ENCODE measurements around the gene CDC42. TPM values are rescaled to one million over a fixed set of nuclear protein-coding genes. Genes with fewer than 3 reads are reported as not detected.

Gene CDC42
- total and polyA plus RNA-seq, 2 of the 13 experiments (the other 11 are each of a cell fraction or from before 2014, with no cell fraction given) = 138 to 237 TPM

DNA sequence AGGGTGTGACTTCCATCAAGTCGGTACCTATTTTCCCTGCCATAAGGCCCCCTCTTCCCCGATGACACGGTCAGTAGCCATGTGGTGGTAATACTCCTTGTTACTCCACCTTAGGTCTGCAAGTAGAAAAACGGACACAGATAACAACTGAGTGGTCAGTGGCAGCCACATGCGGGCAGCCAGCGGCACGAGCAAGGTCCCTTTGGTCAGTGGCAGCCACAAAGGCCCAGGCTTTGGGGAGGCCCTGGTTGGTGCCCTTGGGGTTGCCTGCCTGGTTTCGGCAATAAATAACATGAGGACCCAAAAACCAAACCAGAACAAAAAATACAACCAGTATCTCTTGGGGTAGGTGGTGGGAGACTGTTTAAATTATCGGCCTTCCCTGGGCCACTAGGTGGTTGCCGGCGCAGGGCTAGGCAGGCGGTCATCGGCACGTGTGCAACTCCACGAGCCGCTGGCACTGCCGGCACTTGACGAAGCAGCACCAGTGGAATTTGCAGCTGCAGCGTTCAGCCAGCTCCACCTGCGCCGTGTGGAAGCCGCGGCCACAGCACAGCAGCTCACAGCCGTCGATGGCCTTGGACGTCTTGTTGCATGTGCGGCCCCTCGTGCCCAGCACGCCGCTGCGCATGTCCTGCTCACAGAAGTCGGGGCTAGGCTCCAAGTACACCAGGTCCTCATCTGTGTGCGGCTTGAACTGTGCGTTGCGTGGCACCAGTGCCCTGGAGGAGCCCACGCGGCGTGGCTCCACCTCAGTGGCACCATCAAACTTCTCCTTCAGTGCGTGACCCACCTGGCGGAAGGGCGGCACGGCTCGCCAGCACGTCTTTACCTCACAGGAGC, 67.3 kb downstream of the CDC42 start:
- H3K9me3 ChIP-seq (ENCODE audit: low read length) = no peaks in the 10 kb centered on the region
- H3K79me2 ChIP-seq (ENCODE audit: insufficient read depth, low read length) = no peaks in the 10 kb centered on the region
- H3K4me3 ChIP-seq (replicated peaks in 1 of 3; ENCODE audit: insufficient read depth in 1 of 3, low read depth in 2 of 3, low read length in 3 of 3) = no peak overlapping the region
- ChIA-PET POLR2A (no interaction called here), CTCF (ENCODE audit: low intra/inter-chr PET ratio, low total read pairs) (no interaction called here)
- H3K4me1 ChIP-seq (ENCODE audit: insufficient read depth, low read length) = no peaks in the 10 kb centered on the region
- no peak overlapping the region for H2AFZ ChIP-seq (ENCODE audit: low read length)
- H3K9ac ChIP-seq (ENCODE audit: insufficient read depth, low read depth, low read length) = no peak overlapping the region
- intact Hi-C loops (cut with micrococcal nuclease; ENCODE audit: unreplicated experiment) (no loop called here), in situ Hi-C loops (cut with HindIII; ENCODE audit: extremely low pct_ligation_motif_present, low pct_unique_long_range_greater_than_20kb) (no loop called here)
- no peaks in the 10 kb centered on the region; a peak in 1 of 5 replicates for H3K36me3 ChIP-seq (replicated peaks in 1 of 2; ENCODE audit: control insufficient read depth in 1 of 2, insufficient read depth in 2 of 2, low read length in 2 of 2)
- TF ChIP-seq ZBTB42 (CRISPR knock-in tag; IDR thresholded peaks at IDR 0.05) (no peak), ETV6 (CRISPR knock-in tag; conservative IDR thresholded peaks at IDR 0.05) (no peak), ELF4 (CRISPR knock-in tag; IDR thresholded peaks at IDR 0.05; ENCODE audit: borderline replicate concordance) (no peak), ZSCAN12 (CRISPR knock-in tag; IDR thresholded peaks at IDR 0.05) (no peak)
- TF ChIP-seq, protein P1, sequence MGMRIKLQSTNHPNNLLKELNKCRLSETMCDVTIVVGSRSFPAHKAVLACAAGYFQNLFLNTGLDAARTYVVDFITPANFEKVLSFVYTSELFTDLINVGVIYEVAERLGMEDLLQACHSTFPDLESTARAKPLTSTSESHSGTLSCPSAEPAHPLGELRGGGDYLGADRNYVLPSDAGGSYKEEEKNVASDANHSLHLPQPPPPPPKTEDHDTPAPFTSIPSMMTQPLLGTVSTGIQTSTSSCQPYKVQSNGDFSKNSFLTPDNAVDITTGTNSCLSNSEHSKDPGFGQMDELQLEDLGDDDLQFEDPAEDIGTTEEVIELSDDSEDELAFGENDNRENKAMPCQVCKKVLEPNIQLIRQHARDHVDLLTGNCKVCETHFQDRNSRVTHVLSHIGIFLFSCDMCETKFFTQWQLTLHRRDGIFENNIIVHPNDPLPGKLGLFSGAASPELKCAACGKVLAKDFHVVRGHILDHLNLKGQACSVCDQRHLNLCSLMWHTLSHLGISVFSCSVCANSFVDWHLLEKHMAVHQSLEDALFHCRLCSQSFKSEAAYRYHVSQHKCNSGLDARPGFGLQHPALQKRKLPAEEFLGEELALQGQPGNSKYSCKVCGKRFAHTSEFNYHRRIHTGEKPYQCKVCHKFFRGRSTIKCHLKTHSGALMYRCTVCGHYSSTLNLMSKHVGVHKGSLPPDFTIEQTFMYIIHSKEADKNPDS (CRISPR knock-in tag; IDR thresholded peaks at IDR 0.05) = no peak
- no peak for ATAC-seq
- no TSS peak for BruUV-seq (replicated peaks)
- 98% methylated on average over 23 of the region's 44 CpGs for WGBS (ENCODE audit: low lambda C conversion rate)
- no peak overlapping the region for H3K4me2 ChIP-seq (ENCODE audit: low read depth, low read length)
- no peak for FAIRE-seq
- no peak overlapping the region for H3K27ac ChIP-seq (ENCODE audit: extremely low read length, insufficient read depth, low read length)
- H4K20me1 ChIP-seq (ENCODE audit: insufficient read depth, low read length) = peaks cover 5% of the 10 kb centered on the region; the same call in 1 of the 2 replicates
- no peak for DNase-seq (ENCODE audit: low spot score)
- no peaks in the 10 kb centered on the region for H3K27me3 ChIP-seq (ENCODE audit: control insufficient read depth in 1 of 2, insufficient read depth in 2 of 2, low read length in 2 of 2)

DNA sequence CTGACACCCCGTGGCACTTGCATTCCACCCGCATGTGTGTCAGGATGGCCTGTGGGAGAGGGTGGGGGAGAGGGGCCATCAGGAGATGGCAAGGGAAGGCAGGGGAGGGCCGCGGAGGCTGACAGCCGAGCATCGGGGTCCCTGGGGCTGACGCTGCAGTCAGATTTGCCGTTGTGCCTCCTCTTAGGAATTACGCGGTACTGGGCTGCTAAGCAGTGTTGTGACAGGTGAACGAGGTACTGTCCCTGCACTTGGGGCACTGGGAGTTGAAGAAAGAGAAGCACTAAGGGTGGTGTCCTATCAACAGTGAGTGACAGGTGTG, 67.9 kb downstream of the CDC42 start:
- intact Hi-C loops (cut with micrococcal nuclease; ENCODE audit: unreplicated experiment) = no loop called here
- Histone ChIP-seq H3K27me3 (ENCODE audit: control insufficient read depth in 1 of 2, insufficient read depth in 2 of 2, low read length in 2 of 2) (no peaks in the 10 kb centered on the region), H3K4me1 (ENCODE audit: insufficient read depth, low read length) (no peaks in the 10 kb centered on the region), H3K4me2 (ENCODE audit: low read depth, low read length) (no peak overlapping the region), H3K36me3 (replicated peaks in 1 of 2; ENCODE audit: control insufficient read depth in 1 of 2, insufficient read depth in 2 of 2, low read length in 2 of 2) (no peaks in the 10 kb centered on the region; a peak in 1 of 5 replicates), H3K27ac (ENCODE audit: extremely low read length, insufficient read depth, low read length) (no peak overlapping the region), H4K20me1 (ENCODE audit: insufficient read depth, low read length) (peaks cover 5% of the 10 kb centered on the region; the same call in 1 of the 2 replicates), H2AFZ (ENCODE audit: low read length) (no peak overlapping the region), H3K79me2 (ENCODE audit: insufficient read depth, low read length) (no peaks in the 10 kb centered on the region), H3K9ac (ENCODE audit: insufficient read depth, low read depth, low read length) (no peak overlapping the region), H3K9me3 (ENCODE audit: low read length) (no peaks in the 10 kb centered on the region), H3K4me3 (replicated peaks in 1 of 3; ENCODE audit: insufficient read depth in 1 of 3, low read depth in 2 of 3, low read length in 3 of 3) (no peak overlapping the region)
- BruUV-seq (replicated peaks) = no TSS peak
- in situ Hi-C loops (cut with HindIII; ENCODE audit: extremely low pct_ligation_motif_present, low pct_unique_long_range_greater_than_20kb) = no loop called here
- ATAC-seq (no peak), DNase-seq (ENCODE audit: low spot score) (no peak), FAIRE-seq (no peak)
- POLR2A ChIA-PET = no interaction called here
- 93% methylated on average over 11 of the region's 11 CpGs for WGBS (ENCODE audit: low lambda C conversion rate)
- CTCF ChIA-PET (ENCODE audit: low intra/inter-chr PET ratio, low total read pairs) = no interaction called here
- no peak for TF ChIP-seq ZNF644 (CRISPR knock-in tag; IDR thresholded peaks at IDR 0.05; ENCODE audit: low read depth)
- TF ChIP-seq ZNF780A (CRISPR knock-in tag; IDR thresholded peaks at IDR 0.05) = no peak
- TF ChIP-seq, protein P2, sequence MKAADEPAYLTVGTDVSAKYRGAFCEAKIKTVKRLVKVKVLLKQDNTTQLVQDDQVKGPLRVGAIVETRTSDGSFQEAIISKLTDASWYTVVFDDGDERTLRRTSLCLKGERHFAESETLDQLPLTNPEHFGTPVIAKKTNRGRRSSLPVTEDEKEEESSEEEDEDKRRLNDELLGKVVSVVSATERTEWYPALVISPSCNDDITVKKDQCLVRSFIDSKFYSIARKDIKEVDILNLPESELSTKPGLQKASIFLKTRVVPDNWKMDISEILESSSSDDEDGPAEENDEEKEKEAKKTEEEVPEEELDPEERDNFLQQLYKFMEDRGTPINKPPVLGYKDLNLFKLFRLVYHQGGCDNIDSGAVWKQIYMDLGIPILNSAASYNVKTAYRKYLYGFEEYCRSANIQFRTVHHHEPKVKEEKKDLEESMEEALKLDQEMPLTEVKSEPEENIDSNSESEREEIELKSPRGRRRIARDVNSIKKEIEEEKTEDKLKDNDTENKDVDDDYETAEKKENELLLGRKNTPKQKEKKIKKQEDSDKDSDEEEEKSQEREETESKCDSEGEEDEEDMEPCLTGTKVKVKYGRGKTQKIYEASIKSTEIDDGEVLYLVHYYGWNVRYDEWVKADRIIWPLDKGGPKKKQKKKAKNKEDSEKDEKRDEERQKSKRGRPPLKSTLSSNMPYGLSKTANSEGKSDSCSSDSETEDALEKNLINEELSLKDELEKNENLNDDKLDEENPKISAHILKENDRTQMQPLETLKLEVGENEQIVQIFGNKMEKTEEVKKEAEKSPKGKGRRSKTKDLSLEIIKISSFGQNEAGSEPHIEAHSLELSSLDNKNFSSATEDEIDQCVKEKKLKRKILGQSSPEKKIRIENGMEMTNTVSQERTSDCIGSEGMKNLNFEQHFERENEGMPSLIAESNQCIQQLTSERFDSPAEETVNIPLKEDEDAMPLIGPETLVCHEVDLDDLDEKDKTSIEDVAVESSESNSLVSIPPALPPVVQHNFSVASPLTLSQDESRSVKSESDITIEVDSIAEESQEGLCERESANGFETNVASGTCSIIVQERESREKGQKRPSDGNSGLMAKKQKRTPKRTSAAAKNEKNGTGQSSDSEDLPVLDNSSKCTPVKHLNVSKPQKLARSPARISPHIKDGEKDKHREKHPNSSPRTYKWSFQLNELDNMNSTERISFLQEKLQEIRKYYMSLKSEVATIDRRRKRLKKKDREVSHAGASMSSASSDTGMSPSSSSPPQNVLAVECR (CRISPR knock-in tag; IDR thresholded peaks at IDR 0.05; ENCODE audit: borderline replicate concordance) = no peak
- TF ChIP-seq KLF15 (CRISPR knock-in tag; IDR thresholded peaks at IDR 0.05; ENCODE audit: borderline replicate concordance) = no peak

Measured in HepG2 (cell line).